Retina (tissue), 1 donor: ENCODE results near the gene TJP3.

Source experiments
- DNase-seq: peaks from one replicate; pipeline ENCODE4 v3.0.0-alpha.2; 2016

TJP3 gene

GRCh38 chr19:3720349-3720917, 12.2 kb downstream of the TJP3 start:
- DNase-seq: no peak

GRCh38 chr19:3721131-3721886, 13.1 kb downstream of the TJP3 start:
- peak; percentile 89 for DNase-seq

- DNase-seq: no peak
These were observed 13.8 kb downstream of the TJP3 start for GRCh38 chr19:3721887-3722442.

GRCh38 chr19:3722443-3723109, 14.4 kb downstream of the TJP3 start:
- DNase-seq: no peak

- no peak for DNase-seq
These were observed 14.9 kb downstream of the TJP3 start for GRCh38 chr19:3723110-3723488.

GRCh38 chr19:3723883-3724282, 15.7 kb downstream of the TJP3 start:
- DNase-seq: peak; percentile 39

GRCh38 chr19:3725121-3725520, 16.9 kb downstream of the TJP3 start:
- no peak for DNase-seq

GRCh38 chr19:3725640-3726310, 17.6 kb downstream of the TJP3 start:
- DNase-seq: peak; percentile 36

GRCh38 chr19:3730457-3730958, 22.3 kb downstream of the TJP3 start:
- DNase-seq: no peak

GRCh38 chr19:3732108-3732507, 23.9 kb downstream of the TJP3 start:
- DNase-seq: no peak

GRCh38 chr19:3733549-3734309, 25.5 kb downstream of the TJP3 start:
- no peak for DNase-seq

GRCh38 chr19:3734310-3734600, 26.1 kb downstream of the TJP3 start:
- no peak for DNase-seq

- DNase-seq: no peak
These were observed 28.0 kb downstream of the TJP3 start for GRCh38 chr19:3736106-3736724.

- DNase-seq: no peak
These were observed 29.5 kb downstream of the TJP3 start for GRCh38 chr19:3737487-3738205.

GRCh38 chr19:3738477-3739220, 30.5 kb downstream of the TJP3 start:
- DNase-seq: no peak

GRCh38 chr19:3740431-3740830, 32.2 kb downstream of the TJP3 start:
- DNase-seq: no peak

- DNase-seq: no peak
These were observed 35.3 kb downstream of the TJP3 start for GRCh38 chr19:3743486-3743885.

GRCh38 chr19:3745363-3746045, 37.3 kb downstream of the TJP3 start:
- no peak for DNase-seq

- DNase-seq: no peak
These were observed 38.3 kb downstream of the TJP3 start for GRCh38 chr19:3746371-3747056.
